Right ventricle myocardium superior (tissue), 1 donor: Measurements from ENCODE around the gene REN. TPM values are rescaled to one million over a fixed set of nuclear protein-coding genes. Genes with fewer than 3 reads are reported as not detected.

Experiments used
- ATAC-seq: fragments of 200-7000 bp; cut with Tn5 transposase; one replicate; pipeline ENCODE4 v1.9.1; 2020; ENCODE audit warnings: mild to moderate bottlenecking; ENCODE audit not compliant: poor library complexity
- DNase-seq: peaks from one replicate; pipeline ENCODE4 v3.0.0-alpha.2; 2020
- intact Hi-C: fragments of 100-400 bp; cut with DNase I; formaldehyde crosslinking; loops from one replicate; pipeline ENCODE4 v1.11.2; 2022
- total RNA-seq: library from RNA; stranded (reverse); fragmentation: NEBNext Ultra II Directional; extraction: Animal tissue kit (Norgen Biotek cat#: 25700); gene quantifications from one replicate; pipeline ENCODE4 v1.2.1, GENCODE V29; 2021
- donor health status: DM: no; HTN: yes; CAD: no; lungs with severe emphysema.

The REN gene
- total RNA-seq, 1 donor from 2014 or later, result not detected

DNA sequence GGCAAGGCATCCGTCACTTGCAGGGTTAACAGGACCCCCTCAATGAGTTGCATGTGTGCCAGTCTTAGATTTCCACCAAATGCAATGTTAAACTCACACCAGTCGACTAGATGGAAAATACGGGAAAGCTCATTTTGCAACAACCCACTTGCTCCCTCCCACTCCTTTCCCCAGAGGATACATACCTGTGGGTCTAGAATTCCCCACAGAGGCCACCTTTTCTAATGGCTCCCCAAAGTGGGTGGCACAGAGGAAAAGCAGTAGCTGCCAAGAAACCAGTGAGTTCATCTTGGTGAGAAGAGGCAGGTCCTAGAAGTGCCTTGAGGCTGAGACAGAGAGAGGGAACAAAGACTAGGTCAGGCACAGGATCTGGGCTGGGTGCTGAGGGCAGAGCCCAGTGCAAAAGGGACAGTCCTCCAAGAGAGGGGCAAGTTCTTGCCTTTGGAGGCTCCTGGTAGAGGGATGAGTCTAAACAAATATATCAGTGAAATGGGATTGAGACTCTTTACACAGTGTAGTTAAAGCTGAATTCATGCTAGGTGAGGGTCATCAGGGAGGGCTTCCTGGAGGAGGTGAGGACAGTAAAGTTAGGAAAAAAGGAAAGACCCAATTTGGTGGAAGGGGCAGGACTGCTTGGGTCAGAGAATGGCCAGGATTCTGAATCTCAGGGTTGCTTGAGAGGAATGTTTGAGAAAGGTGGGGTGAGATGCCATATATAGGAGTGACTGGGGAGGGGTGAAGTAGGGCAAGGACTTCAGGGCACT, 26.6 kb upstream of the REN start:
- intact Hi-C loops, result no loop called here
- no peak for ATAC-seq
- DNase-seq, result no peak

DNA sequence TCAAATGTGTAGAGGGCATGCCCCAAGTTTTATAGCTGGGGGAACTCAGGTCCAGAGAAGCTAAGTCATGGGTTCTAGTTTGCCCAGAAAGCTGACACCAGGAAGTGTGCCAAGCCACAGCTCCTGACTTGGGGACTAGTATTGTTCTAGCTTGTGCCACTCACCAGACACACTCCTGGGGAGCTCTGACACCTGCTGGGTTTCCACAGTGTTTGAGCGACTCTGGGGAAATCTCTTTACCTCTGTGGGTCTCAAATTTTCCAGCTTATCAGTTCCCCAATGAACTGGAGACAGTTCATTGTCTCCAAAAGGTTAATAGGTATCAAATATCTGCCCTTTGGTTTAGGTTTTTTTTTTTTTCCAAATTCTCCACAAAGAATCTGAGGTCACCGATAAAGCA, 25.9 kb upstream of the REN start:
- intact Hi-C loops, result no loop called here
- no peak for DNase-seq
- no peak for ATAC-seq

DNA sequence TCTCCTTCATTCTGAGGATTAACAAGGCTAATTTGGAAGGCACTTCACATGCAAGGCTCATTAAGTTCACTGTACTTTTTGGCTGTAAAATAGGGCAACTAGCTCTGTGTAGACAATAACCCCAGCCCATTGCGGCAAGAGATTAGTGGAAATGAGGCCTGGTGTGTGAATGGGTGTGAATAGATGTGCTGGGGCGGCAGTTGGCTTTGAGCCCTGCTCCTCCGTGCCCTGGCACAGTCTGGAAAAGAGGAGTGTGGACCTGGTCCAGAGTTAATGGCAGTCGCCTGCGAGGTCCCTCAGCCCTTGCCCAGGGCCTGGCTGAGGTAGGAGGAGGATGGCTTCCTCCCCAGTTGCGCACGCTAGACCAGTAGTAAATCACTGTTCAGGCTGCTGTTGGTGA, 25.3 kb upstream of the REN start:
- ATAC-seq, result no peak
- intact Hi-C loops, result no loop called here
- DNase-seq, result no peak

DNA sequence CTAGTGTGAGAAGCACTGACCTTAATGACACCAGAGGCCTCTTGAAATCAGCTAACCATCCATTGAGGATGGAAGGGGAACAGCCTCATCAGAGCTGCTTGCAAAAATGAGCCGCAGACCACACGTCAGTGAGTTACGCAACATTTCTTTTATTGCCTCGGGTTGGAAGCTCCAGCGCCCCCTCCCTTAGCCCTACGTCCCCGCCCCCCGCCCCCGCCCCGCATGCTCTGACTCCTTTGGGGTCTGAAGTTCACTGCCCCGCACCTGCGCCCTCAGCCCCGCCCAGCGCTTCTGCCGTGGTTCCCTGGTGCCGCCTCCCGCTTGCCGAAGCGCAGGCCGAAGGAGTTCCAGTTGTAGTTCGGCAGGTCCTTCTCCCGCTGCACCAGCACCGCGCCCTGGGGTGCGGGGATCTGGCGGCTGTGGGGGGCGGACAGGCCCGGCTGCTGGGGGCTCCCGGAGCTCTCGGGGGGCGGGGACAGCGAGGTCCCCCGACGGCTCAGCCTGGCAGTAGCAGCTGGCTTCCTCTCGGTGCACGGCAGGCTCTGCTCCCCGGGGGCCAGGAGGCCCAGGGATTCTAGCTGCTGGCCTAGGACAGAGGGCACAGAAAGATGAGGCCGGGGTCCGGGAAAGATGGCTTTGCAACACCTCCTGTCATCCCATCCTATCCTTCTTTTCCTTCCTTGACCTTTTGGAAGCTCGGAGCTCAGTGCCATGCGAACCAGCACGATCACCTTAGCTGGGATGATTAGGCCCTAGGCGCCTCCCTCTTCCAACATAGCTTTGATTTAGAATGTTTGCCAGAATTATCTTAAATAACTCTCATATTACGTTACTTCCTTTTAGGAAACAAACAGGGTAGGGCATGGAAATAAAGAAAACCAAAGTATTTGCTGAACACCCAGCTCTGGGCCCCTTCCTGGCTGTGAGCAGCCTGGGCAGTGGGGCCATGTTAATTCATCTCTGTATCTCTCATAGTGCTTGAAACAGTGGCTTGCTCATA, 24.4 kb upstream of the REN start:
- intact Hi-C loops, result no loop called here
- DNase-seq (peak; percentile 44), ATAC-seq (peak; percentile 71)

DNA sequence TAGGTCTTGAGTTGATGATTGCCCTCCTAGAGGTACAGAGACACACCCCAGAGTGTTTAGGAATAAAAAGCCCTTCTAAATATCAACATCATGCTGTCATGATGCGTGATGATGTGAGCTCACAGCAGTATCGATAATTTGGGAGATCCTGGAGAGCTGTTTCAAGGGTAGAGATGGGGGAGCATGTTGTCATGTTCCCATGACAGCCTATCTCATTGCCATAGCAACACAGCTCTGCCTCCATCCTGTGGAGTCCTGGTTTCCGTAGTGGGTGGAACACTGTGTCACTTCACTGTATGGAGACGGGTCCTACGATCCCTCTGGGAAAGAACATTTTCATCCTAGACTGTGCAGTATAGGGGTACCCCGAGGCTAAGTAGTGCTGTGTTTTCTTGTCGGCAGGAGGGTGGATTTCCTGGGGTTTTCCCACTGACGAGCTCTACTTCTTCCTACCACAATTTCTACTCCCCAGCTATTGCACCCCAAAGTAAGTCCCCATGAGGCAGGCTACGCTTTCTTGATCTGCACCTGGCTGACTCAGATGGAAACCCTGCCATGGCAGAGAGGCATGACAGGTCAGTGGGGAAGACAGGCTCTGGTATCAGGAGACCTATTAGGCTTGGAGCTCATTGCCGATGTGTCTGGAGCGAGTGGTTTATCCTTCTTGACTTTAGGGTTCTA, 23.0 kb upstream of the REN start:
- DNase-seq, result no peak
- intact Hi-C loops, result no loop called here

DNA sequence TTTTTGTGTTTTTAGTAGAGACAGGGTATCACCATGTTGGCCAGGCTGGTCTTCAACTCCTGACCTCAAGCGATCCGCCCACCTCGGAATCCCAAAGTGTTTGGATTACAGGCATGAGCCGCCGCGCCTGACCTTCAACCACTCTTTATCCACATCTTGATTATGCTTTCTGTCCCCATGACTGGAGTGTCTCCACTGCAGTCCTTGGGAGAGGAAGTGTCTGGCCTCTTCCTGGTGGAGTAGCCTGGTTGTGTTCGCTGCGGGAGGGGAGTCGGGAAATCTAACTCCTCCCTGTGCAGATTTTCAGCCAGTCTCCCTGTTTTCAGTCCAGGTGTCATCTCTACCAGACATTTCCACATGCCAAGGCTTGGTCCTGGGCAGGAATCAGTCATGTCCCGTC, 20.5 kb upstream of the REN start:
- ATAC-seq (no peak), DNase-seq (no peak)
- intact Hi-C loops, result no loop called here

More for the DNA sequence above, 23.0 kb upstream of the REN start:
- ATAC-seq, result no peak

DNA sequence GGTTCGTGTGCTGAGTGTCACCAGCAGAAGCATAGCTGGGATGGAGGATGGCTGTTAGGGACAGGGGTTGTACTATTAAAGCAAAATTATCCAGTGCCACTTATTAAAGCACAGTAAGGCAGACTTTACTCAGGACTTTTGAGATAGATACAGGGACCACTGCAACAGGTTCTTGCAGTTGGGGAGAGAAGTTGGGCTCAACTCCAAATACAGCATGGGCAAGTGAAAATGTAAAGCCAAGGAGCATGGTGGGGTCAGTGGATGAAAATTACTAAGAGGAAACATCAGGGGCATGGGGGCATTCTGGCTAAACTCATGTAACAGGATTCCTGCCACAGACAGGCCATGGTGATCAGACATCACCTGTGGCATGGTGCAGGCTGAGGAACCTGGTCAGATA, 15.0 kb upstream of the REN start:
- DNase-seq (no peak), ATAC-seq (no peak)
- intact Hi-C loops, result no loop called here

DNA sequence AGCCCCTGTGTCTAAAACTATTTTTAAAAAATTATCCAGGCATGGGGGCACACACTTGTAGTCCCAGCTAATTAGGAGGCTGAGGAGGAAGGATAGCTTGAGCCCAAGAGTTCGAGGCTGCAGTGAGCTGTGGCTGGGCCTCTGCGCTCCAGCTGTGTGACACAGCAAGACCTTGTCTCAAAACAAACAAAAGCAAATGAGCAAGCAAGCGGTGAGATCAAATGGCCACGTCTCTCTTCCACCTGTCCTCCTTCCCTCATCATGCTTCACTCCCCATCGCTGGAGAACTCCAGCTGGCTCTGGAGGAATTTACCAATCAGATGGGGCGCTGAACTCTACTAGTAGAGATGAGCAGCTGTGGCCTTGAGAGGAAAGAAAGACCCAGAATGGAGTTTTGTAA, 14.0 kb upstream of the REN start:
- intact Hi-C loops, result no loop called here
- no peak for DNase-seq
- ATAC-seq, result no peak

DNA sequence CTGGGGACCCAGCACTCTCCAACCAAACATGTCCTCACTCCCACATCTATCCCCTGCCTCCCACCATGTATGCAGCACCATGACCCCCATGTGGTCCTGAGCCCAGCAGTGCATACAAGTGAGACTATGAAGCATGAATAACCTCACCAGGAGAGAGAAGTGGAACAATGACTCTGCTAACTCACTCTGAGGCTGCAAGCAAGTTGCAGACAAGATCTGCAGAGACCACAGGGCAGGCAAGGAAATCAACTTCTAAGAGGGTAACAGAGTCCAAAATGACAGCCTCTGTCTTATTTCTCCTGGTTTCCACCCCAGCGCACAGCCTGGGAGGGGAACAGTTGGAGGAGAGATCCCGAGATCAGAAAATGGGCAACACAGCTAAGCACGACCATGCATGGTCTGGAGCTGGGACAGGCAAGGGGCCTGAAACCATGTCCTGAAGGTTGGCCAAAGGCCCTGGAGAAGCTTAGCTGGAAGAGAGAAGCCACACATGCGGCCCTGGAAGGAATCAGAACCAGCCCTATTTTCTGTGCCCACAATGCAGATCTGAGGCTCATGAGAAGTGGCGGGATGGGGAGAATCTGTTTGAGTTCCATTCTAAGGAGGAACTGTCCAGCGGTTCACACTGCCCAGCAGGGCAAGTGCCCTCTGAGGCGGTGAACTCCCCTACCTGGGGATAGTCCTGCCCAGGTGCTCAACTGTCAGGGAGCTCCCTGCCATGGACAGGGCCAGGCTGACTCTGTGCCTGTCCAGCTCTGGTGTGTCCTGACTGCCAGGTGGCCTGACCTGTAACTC, 12.5 kb upstream of the REN start:
- intact Hi-C loops, result no loop called here
- DNase-seq, result no peak

DNA sequence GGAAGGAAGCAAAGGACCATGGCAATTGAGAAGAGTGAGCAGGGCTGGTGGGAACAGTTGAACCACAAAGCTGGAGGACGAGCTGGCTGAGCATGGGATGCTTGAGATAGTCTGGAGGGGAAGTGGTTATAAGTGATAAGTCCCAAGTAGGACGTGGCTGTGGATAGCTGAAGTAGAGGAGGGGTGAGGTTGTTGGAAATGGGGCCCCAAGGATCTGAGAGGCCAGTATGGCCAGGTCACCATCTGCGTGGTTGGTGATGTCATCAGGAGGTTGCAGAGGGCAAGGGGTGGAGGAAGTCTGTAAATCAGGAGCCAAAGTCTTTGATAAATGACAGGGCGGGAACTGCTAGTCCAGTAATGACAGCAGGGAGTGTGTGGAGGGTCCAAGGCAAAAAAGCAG, 11.0 kb upstream of the REN start:
- ATAC-seq (no peak), DNase-seq (no peak)
- intact Hi-C loops, result no loop called here

More for the DNA sequence above, 12.5 kb upstream of the REN start:
- ATAC-seq, result no peak

DNA sequence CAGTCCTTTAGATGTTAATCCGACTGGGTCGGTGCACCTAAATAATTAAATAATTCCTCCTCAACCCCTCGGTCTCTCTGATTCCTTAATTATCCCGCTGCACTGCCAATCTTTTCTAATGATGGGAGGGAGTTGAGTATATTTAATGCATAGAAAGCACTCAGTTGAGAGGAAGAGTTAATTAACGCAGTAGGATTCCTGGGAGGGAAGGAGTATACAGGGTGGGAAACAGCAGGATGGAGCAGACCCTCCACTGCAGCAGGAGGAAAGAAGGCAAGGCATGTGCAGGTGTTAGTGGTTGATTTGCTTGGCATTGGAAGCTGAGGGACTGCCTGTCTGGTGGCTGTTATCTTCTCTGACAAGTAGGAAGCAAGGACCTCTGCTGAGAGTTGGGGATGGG, 9.9 kb upstream of the REN start:
- intact Hi-C loops, result no loop called here
- no peak for ATAC-seq

DNA sequence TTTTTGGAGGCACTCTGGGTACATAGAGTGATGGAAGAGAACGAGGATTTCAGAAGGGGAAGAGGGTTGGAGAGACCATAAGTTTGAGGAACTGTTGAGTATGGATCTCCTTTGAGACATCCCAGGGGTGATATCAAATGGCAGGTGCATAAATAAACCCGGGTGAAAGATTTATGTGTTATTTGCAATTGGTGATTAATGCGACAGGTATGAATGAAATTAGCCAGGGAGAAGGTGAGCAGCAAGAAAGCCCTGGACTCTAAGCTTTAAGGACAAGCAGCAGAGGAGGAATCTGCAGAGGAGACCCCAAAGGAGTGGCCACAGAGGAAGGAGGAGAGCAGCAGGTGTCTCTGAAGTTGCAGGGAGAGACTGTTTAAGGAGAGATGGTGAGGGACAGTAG, 8.8 kb upstream of the REN start:
- no peak for ATAC-seq
- intact Hi-C loops, result no loop called here

More for the DNA sequence above, 9.9 kb upstream of the REN start:
- DNase-seq, result no peak

DNA sequence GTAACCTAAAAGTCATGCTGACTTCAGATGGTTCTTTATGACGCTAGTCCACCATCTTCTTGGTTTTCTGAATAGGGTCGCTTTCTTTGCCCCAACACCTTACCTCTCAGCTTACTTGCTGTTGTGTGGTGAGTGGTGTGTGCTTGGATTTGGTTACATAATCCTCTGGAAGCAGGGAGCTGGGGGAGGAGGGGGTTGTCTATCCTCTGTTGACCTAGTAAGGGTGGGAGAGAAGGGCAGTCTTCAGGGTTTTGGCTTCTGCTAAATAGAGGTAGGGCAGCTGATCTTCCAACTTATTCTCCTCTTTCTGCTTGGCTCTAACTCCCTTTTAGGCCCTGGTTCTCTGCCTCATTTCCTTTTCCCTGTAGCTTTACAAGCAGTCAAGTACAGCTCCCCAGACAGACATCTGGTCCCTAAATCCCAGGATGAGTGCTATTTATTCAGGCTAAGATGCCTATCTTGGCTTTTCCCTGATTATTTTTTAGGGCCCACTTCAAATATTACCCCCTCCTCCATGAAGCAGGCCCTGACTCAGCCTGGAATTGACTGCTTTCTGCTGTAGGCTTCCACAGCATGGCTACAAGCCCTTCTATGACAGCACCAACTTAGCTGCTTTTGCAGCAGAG, 6.4 kb upstream of the REN start:
- ATAC-seq (no peak), DNase-seq (no peak)
- intact Hi-C loops, result no loop called here

More for the DNA sequence above, 8.8 kb upstream of the REN start:
- DNase-seq, result no peak

DNA sequence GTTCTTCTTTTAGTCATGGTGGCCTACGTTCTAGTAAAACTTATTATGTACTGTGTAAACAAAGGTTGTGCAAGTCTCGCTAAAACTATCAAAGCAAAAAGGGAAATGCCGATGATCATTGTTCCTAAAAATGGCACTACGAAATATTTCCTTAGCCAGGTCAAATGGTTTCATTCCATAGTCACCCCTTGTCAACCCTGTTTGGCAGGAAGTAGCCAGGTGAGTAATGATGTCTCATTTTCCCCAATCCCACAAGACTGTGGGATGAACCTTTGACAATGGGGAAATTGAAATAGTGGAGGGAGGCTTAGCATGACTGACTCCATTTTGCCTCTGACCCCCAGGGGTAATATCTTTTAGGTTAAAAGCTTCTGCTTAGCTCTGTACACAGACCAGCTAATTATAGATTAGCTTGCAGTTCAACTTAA, 5.6 kb upstream of the REN start:
- intact Hi-C loops, result no loop called here
- DNase-seq, result no peak
- ATAC-seq, result no peak

DNA sequence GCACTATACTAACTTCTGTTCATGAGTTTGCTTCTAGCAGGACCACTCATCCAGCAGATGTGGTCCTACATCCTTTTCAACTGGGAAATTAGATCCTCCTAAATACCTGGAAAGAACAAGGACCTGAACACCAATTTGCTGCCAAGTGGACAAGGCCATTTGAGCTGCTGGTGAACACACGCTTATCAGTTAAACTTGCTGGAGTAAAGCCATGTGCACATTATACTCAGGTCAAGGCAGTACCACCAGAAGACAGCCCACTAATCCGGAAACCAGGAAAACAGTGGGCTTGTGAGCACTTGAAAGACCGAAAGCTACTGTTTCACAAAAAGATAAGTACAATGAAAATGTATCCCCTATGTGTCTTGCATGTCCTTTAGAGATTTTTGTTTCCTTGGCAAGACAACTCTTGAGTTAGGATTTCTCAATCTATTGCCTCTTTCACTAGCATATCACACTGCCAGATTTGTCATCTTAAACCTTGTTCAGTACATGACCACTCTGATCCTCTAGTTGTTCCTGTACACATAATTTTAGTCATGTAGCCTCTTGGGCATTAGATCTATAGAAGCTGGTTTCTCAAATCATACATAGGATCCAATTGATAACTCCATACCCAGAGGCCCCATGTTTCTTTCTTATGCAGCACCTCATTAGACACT, 4.5 kb upstream of the REN start:
- DNase-seq (no peak), ATAC-seq (no peak)
- intact Hi-C loops, result no loop called here

DNA sequence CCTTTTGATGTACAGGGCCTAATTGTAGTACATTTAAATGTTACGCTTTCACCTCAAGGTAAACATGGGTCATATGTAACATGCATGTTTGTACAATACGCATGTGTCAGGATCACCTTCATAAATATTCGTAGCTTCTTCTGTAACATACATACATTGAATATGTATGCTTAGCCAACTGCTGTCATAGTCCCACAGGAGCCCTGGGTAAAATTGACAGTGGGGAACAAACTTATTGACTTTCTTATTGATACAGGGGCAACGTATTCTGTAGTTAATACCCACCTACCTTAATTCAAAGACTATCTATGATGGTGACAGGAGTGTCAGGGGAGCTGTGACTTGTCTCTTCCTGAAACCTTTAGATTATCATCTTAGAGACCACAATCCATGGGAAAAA, 3.7 kb upstream of the REN start:
- no peak for DNase-seq
- intact Hi-C loops, result no loop called here
- no peak for ATAC-seq

DNA sequence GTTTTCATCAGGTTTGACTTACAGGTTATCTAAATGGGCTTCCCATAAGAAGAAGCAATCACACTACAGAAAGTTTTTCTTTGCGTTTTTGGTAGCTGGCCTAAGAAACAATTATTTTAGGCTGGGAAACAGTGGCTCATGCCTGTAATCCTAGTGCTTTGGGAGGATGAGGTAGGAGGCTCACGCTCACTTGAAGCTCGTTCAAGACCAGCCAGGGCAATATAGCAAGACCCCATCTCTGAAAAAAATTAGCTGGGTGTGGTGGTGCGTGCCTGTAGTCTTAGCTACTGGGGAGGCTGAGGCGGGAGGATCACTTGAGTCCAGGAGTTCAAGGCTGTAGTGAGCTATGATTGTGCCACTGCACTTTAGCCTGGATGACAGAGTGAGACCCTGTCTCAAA, 1.6 kb upstream of the REN start:
- no peak for DNase-seq
- intact Hi-C loops, result no loop called here
- ATAC-seq, result no peak
